K562 (cell line): ENCODE data around the gene ZFAND3. TPM values are rescaled to one million over a fixed set of nuclear protein-coding genes. Genes with fewer than 3 reads are reported as not detected.

Experiments
- COPS2 ChIP-seq: fragments of 450-650 bp; conservative IDR thresholded peaks from 2 replicates; pipeline ENCODE4 v1.6.1; 2016; ENCODE audit warnings: mild to moderate bottlenecking, moderate library complexity
- KHSRP ChIP-seq: fragments of 450-650 bp; IDR thresholded peaks from 2 replicates; pipeline ENCODE4 v1.6.1; 2017
- NFATC3 ChIP-seq: fragments of 450-650 bp; IDR thresholded peaks from 2 replicates; pipeline ENCODE4 v1.6.1; 2017; ENCODE audit warnings: mild to moderate bottlenecking
- SUPT5H ChIP-seq: fragments of 450-650 bp; IDR thresholded peaks from 2 replicates; pipeline ENCODE4 v1.6.1; 2016
- TBP ChIP-seq: optimal IDR thresholded peaks from 2 replicates; pipeline ENCODE3; 2011; ENCODE audit warnings: low read depth, low read length, improper control_type of control experiment
- TRIM25 ChIP-seq: fragments of 450-650 bp; IDR thresholded peaks from 2 replicates; pipeline ENCODE4 v1.7.0; 2016; ENCODE audit warnings: borderline replicate concordance
- polyA plus RNA-seq, 8 experiments: library from polyadenylated mRNA; depleted of rRNA in 4 of 8; stranded (reverse) in 5 of 8; unstranded in 3 of 8; fragments of >200 nt; fragmentation: Nextera tagmentation in 2 of 8; fragmentation: Illumina TruSeq in 1 of 8; extraction: Ambion mirVana in 2 of 8; extraction: Trizol in 1 of 8; gene quantifications; 2 replicates each; pipeline versions ENCODE4 v1.2.1 to v1.2.3, GENCODE V29; 2011 to 2014; ENCODE audit warnings: inconsistent platforms in 1 of 8, missing spikeins in 1 of 8
- total RNA-seq, 7 experiments: library from RNA; depleted of rRNA in 6 of 7; stranded (reverse); fragments of >200 nt in 6 of 7; fragmentation: Illumina TruSeq in 2 of 7; extraction: Trizol in 2 of 7; gene quantifications; 2 replicates each; pipeline versions ENCODE4 v1.2.1 to v1.2.3, GENCODE V29; 2011 to 2021; ENCODE audit warnings: low replicate concordance in 1 of 7
- TF ChIP-seq, protein P1 (sequence below), 2 experiments: fragments of 450-650 bp; formaldehyde crosslinking in 1 of 2; IDR thresholded peaks; 2 replicates each; pipeline versions ENCODE4 v1.4.0 to v1.6.1; 2014 to 2020; ENCODE audit warnings: mild to moderate bottlenecking in 2 of 2, borderline replicate concordance in 1 of 2, low read depth in 1 of 2
- TF ChIP-seq, protein P2 (sequence below): fragments of 450-650 bp; IDR thresholded peaks from 2 replicates; pipeline ENCODE4 v1.6.1; 2016; ENCODE audit warnings: mild to moderate bottlenecking
- TF ChIP-seq, protein P3 (sequence below): fragments of 200-800 bp; sonication (Bioruptor generic); IDR thresholded peaks from 2 replicates; pipeline ENCODE4 v1.6.1; 2017; ENCODE audit warnings: missing genetic modification characterization, missing compliant biosample characterization

ZFAND3 gene
- total and polyA plus RNA-seq, 9 of the 15 experiments (the other 6 are each of a cell fraction or from before 2014, with no cell fraction given): 0.81 to 26.6 (median 11.8) TPM

DNA sequence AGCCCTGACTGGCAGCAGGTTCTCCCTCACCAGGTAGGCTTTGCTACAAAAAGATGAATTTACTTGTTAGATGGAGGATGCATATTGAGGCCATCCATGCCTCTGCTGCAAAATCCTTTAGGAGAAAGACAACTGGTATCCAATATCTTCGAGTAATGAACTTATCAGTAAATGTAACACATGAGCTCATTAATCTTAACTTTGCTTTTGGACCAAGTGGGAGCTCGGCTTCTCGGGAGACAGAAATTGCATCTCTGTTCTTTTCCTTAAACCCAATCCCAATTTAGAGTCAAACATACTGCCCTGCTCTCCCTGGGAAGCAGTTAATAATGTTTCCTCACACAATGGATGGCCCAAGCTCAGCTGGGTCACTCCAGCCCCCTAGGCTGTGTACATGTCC, 330.5 kb downstream of the ZFAND3 start (continued):
- TF ChIP-seq, protein P1, sequence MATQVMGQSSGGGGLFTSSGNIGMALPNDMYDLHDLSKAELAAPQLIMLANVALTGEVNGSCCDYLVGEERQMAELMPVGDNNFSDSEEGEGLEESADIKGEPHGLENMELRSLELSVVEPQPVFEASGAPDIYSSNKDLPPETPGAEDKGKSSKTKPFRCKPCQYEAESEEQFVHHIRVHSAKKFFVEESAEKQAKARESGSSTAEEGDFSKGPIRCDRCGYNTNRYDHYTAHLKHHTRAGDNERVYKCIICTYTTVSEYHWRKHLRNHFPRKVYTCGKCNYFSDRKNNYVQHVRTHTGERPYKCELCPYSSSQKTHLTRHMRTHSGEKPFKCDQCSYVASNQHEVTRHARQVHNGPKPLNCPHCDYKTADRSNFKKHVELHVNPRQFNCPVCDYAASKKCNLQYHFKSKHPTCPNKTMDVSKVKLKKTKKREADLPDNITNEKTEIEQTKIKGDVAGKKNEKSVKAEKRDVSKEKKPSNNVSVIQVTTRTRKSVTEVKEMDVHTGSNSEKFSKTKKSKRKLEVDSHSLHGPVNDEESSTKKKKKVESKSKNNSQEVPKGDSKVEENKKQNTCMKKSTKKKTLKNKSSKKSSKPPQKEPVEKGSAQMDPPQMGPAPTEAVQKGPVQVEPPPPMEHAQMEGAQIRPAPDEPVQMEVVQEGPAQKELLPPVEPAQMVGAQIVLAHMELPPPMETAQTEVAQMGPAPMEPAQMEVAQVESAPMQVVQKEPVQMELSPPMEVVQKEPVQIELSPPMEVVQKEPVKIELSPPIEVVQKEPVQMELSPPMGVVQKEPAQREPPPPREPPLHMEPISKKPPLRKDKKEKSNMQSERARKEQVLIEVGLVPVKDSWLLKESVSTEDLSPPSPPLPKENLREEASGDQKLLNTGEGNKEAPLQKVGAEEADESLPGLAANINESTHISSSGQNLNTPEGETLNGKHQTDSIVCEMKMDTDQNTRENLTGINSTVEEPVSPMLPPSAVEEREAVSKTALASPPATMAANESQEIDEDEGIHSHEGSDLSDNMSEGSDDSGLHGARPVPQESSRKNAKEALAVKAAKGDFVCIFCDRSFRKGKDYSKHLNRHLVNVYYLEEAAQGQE (IDR thresholded peaks at IDR 0.05; ENCODE audit: borderline replicate concordance): no peak
- TF ChIP-seq, protein P1 (CRISPR knock-in tag; IDR thresholded peaks at IDR 0.05; ENCODE audit: low read depth): no peak
- TF ChIP-seq TRIM25 (no peak), SUPT5H (no peak), NFATC3 (no peak), TBP (no peak), KHSRP (no peak), COPS2 (no peak)
- TF ChIP-seq, protein P2, sequence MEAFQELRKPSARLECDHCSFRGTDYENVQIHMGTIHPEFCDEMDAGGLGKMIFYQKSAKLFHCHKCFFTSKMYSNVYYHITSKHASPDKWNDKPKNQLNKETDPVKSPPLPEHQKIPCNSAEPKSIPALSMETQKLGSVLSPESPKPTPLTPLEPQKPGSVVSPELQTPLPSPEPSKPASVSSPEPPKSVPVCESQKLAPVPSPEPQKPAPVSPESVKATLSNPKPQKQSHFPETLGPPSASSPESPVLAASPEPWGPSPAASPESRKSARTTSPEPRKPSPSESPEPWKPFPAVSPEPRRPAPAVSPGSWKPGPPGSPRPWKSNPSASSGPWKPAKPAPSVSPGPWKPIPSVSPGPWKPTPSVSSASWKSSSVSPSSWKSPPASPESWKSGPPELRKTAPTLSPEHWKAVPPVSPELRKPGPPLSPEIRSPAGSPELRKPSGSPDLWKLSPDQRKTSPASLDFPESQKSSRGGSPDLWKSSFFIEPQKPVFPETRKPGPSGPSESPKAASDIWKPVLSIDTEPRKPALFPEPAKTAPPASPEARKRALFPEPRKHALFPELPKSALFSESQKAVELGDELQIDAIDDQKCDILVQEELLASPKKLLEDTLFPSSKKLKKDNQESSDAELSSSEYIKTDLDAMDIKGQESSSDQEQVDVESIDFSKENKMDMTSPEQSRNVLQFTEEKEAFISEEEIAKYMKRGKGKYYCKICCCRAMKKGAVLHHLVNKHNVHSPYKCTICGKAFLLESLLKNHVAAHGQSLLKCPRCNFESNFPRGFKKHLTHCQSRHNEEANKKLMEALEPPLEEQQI: no peak
- TF ChIP-seq, protein P3, sequence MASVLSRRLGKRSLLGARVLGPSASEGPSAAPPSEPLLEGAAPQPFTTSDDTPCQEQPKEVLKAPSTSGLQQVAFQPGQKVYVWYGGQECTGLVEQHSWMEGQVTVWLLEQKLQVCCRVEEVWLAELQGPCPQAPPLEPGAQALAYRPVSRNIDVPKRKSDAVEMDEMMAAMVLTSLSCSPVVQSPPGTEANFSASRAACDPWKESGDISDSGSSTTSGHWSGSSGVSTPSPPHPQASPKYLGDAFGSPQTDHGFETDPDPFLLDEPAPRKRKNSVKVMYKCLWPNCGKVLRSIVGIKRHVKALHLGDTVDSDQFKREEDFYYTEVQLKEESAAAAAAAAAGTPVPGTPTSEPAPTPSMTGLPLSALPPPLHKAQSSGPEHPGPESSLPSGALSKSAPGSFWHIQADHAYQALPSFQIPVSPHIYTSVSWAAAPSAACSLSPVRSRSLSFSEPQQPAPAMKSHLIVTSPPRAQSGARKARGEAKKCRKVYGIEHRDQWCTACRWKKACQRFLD: no peak
- TF ChIP-seq, all 486 proteins: peak for 0
